VCaP (cell line): ENCODE measurements around the gene PRSS27.

Source experiments
- H3K27ac ChIP-seq: fragments of 450-650 bp; 2 replicates; pipeline ENCODE4 v1.5.1; 2017
- CTCF ChIP-seq: fragments of 450-650 bp; conservative IDR thresholded peaks from 2 replicates; pipeline ENCODE4 v1.5.1; 2017; ENCODE audit warnings: mild to moderate bottlenecking, moderate library complexity

PRSS27 gene

GRCh38 chr16:2765462-2766404 is 45.7 kb upstream of the PRSS27 start:
- no peak for TF ChIP-seq CTCF
- no peak overlapping the region for H3K27ac ChIP-seq

GRCh38 chr16:2764718-2765117 is 44.7 kb upstream of the PRSS27 start:
- no peak for TF ChIP-seq CTCF
- no peak overlapping the region for H3K27ac ChIP-seq

GRCh38 chr16:2763173-2763572 is 43.1 kb upstream of the PRSS27 start:
- TF ChIP-seq CTCF, result no peak
- H3K27ac ChIP-seq, result no peak overlapping the region

GRCh38 chr16:2762711-2763110 is 42.7 kb upstream of the PRSS27 start:
- TF ChIP-seq CTCF, result no peak
- H3K27ac ChIP-seq, result no peak overlapping the region

GRCh38 chr16:2761886-2762583 is 42.0 kb upstream of the PRSS27 start:
- no peak overlapping the region for H3K27ac ChIP-seq
- TF ChIP-seq CTCF, result no peak

- no peak overlapping the region for H3K27ac ChIP-seq
- TF ChIP-seq CTCF, result no peak
Observed at GRCh38 chr16:2761472-2761871, 41.4 kb upstream of the PRSS27 start.

GRCh38 chr16:2757344-2757743 is 37.3 kb upstream of the PRSS27 start:
- H3K27ac ChIP-seq, result no peak overlapping the region
- no peak for TF ChIP-seq CTCF
